GM18951 (cell line): ENCODE results near the gene ZNF384.

Experiments used
- POLR2A ChIP-seq: IDR thresholded peaks from 4 replicates; pipeline ENCODE4 v1.6.1; 2011; ENCODE audit warnings: mild to moderate bottlenecking; ENCODE audit not compliant: insufficient read length, insufficient read depth; ENCODE audit errors: extremely low read depth
- in situ Hi-C: fragments of 300-500 bp; cut with MboI; formaldehyde crosslinking; loops from one replicate; pipeline ENCODE4 v1.12.0; 2022; ENCODE audit warnings: low sequenced_read_pairs, mixed read lengths, inconsistent platforms; ENCODE audit not compliant: unreplicated experiment

Gene ZNF384

DNA sequence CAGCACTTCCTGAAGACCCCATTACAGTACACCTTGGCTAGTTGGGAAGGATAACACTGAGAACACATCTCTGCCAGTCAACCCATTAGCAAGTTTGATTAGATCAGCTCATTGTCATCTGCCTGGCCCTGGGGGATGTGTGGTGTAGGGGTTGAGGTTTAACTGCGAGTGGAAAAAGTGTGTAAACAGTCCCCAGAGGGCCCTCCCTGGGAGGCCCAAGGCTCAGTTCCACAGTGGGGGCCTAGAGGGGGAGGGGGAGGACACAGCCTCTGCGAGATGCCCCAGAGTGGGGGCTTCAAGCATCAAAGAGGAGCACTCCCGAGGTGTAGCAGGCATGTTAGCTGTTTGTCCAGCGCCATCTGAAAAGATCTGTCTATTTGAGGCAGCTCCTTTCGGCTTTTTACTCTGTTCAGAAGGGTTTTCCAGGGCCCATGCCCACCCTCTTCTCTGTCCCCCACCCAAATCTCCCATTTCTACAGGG, 53.8 kb downstream of the ZNF384 start:
- TF ChIP-seq POLR2A: no peak
- in situ Hi-C loops: no loop called here

DNA sequence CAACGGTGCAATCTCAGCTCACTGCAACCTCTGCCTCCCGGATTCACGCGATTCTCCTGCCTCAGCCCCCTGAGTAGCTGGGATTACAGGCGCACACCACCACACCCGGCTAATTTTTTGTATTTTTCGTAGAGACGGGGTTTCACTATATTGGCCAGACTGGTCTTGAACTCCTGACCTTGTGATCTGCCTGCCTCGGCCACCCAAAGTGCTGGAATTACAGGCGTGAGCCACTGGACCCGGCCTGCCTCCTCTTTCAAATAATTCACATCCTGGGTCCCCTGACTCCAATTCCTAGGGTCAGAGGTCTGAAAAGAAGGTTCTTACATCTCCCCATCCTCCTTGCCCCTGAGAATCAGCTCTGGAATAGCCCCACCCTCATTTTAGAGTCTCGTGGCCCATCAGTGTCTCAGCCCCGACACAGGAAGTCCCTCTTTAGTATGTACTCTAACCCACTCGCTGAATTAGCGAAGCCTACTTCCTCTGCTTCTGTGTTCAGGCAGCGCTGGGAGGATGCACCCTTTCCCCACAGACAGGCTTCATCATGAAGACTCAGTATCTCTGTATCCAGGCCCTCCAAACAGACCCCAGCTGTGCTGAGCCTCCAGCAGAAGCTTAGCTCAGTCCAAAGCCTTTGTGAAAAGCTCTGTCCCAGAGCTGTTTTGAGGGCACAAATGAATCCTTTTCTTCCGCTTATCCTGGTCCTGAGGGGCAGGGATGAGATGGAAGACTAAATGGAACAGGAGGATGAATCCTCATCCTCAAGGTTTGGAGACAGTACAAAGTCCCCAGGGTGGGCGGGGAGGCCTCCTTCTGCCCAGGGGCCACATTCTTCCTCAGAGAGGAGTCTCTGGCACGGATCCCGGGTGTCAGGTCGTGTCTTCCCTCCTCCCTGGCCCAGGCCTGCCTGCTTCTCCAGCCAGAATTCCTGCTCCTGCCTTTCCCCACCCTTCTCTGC, 56.9 kb downstream of the ZNF384 start:
- peak; percentile 50 for TF ChIP-seq POLR2A
- in situ Hi-C loops: no loop called here

DNA sequence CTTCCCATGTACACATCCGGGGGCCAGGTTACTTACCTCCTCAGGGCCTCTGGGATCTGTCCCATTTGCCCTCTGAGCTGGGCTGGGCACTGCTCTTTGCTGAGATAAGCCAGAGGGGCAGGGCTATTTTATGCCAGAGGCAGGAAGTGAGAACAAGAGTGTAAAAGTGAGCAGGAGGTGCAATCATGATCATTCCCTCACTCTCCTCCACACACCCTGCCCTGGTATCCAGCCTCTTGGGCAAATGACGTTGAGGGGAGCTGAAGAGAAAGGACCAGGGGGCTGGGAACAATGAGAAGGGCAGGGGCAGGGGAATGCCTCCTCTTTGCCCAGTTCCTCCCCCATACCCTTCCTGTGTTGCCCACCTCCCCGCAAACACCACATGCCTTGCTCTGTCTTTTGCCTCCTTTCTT, 57.6 kb downstream of the ZNF384 start:
- no peak for TF ChIP-seq POLR2A
- in situ Hi-C loops: no loop called here

DNA sequence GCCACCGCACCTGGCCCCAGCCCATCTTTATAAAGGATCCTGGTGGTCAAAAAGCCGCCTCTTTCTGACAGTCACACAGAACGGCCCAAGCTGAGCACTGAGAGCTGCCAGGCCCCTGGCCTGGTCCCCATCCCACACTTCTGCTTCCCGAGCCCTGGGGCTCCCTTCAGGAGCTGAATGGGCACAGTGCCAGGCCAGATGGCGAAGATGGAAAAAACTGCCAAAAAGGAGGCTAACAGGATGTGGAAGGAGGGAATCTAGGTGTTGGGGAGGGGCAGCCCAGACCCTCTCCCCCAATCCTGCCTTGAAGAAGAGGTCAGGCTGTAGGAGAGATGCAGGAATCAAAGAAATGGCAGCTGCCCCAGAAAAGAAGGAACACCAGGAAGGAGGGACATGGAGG, 58.4 kb downstream of the ZNF384 start:
- TF ChIP-seq POLR2A: no peak
- in situ Hi-C loops: no loop called here

DNA sequence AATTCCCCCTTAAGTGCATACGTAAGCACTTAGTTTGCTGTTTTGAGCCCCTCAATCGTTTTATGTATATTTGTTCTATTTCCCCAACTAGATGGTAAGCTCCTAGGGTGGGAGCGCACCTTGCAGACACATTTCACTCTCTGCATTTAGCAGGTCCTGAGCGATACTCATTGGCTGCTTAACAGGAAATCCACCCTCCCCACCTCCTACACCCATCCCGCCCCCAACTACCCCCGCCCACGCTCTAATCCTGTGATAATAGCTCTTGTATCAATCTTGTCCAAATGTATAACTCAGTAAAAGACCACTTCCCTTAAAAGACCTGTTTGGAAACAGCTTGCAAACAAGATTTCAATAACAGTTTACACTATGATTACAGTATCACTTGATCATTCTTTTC, 61.6 kb downstream of the ZNF384 start:
- in situ Hi-C loops: no loop called here
- no peak for TF ChIP-seq POLR2A

DNA sequence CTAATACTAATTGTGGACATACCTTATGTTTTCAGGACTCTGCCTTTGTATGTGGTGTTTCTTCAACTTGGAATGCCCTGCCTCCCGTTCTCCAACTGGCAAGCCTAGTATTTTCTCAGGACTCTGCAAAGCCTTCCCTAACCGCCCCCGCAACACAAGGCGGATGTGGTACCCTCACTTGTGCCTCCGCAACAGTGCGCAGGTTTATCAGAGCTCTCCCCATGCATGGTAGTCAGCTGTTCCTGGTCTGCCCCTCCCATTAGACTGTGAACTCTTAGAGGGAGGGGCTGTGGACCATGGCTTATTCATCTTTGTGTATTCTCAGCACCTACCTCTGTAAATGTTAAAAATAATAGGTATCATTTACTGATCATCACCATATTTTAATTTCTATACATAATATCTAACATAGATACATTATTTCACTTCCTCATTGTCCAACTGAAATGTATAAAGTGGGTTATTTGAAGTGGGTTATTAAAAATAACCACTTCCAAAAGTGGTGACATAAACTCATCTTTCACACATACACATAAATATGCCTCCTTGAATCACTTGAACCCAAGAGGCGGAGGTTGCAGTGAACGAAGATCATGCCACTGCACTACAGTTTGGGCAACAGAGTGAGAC, 62.4 kb downstream of the ZNF384 start:
- no peak for TF ChIP-seq POLR2A

DNA sequence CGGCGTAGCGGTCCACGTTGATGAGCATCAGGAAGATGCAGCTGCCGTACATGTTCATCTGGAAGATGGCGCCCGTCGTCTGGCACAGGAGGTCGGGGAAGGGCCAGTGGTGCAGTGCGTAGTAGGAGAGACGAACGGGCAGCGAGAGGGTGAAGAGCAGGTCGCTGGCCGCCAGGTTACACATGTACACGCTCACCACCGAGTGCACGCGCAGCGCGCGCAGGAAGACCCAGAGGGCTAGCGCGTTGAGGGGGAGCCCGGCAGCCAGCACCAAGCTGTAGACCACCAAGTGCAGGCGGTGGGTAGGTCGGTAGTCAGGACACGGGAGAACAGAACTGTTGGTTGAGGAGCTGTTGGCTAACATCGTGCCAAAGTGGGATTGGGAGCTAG, 68.3 kb downstream of the ZNF384 start:
- TF ChIP-seq POLR2A: no peak
- in situ Hi-C loops: no loop called here

More for the DNA sequence above, 62.4 kb downstream of the ZNF384 start:
- in situ Hi-C loops: no loop called here

DNA sequence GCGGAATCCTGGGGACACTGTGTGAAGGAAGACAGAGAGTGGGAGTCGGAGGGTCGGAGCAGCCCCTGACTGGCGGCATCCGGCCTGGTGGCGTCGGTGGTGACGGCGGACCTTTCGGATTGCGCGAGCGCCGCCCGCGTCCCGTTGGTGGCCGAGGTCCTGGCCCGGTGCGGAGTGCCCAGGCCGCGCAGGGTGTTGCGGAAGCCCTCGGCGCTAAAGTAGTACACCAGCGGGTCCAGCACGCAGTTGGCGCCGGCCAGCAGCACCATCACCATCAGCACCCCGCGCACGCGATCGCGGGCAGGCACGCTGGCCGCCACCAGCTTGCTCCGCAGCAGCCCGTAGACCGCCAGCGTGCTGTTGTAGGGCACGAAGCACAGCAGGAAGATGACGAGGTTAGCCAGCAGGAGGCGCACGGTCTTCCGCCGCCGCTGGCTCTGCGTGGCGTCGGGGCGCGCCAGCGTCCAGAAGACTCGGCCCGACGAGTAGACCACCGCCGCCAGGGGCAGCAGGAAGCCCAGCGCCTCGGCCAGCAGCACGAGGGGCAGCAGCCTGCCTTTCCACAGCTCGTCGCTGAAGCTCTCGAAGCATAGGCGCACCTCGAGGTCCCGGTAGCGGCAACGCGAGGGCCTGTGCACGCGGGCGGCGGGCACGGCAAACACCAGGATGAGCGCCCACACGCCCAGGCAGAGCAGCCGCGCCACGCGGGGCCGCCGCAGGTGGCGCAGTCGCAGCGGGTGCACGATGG, 68.9 kb downstream of the ZNF384 start:
- in situ Hi-C loops: no loop called here
- no peak for TF ChIP-seq POLR2A

DNA sequence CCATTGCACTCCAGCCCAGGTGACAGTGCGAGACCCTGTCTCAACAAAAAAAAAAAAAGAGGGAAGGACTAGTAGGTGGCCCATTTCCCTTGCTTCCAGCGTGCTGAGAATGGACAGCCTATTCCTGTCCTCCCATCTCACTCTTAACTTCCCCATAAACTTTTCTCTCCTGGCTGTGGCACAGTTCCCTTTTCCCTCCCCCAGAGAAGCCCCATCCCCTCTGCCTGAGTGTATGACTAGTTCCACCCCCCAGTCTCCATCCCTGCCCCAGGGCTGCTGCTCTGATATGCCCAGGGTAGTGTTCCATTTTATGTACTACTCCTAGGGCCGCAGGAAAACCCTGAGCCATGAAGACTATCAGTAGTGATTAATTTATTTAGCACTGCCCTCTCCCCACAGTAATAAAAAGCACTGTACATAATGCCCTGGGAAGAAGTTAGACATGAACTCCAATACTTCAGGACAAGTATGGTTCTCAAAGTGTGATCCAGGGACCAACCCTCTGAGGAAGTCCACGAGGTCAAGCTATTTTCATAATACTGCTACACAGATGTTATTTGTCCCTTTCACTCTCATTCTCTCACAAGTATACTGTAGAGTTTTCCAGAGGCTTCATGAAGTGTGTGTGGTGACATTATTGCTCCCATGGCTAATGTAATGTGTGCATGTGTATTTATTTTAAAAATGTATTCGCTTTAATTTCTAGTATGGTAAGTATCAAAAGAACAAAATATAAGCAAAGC, 70.5 kb downstream of the ZNF384 start:
- in situ Hi-C loops: no loop called here
- TF ChIP-seq POLR2A: no peak
